GM21529 (cell line): ENCODE results near the gene CPAMD8.
"Not testable (repeated sequence)": the region's sequence is repeated elsewhere in the genome, so short reads cannot be mapped to it uniquely, and the experiment has no call there.

Experiments used
- ATAC-seq: cut with Tn5 transposase; IDR thresholded peaks from one replicate; pipeline ENCODE4 v1.9.1; 2021; ENCODE audit not compliant: unreplicated experiment

Gene CPAMD8

GRCh38 chr19:17041976-17042375 lies 15.4 kb upstream of the CPAMD8 start:
- ATAC-seq: no peak

GRCh38 chr19:17037966-17038500 lies 11.4 kb upstream of the CPAMD8 start:
- ATAC-seq: no peak

GRCh38 chr19:17037184-17037583 lies 10.6 kb upstream of the CPAMD8 start:
- ATAC-seq: no peak

GRCh38 chr19:17036640-17037039 lies 10.0 kb upstream of the CPAMD8 start:
- ATAC-seq: no peak

- ATAC-seq: no peak
Observed at GRCh38 chr19:17035842-17036424, 9.3 kb upstream of the CPAMD8 start.

- ATAC-seq: no peak
Observed at GRCh38 chr19:17031741-17032140, 5.1 kb upstream of the CPAMD8 start.

- ATAC-seq: no peak
Observed at GRCh38 chr19:17027535-17027975, 945 bp upstream of the CPAMD8 start.

GRCh38 chr19:17025991-17026658 lies 485 bp downstream of the CPAMD8 start:
- ATAC-seq: no peak

- ATAC-seq: no peak
Observed at GRCh38 chr19:17025361-17025760, 1.2 kb downstream of the CPAMD8 start.

GRCh38 chr19:17024941-17025340 lies 1.7 kb downstream of the CPAMD8 start:
- not testable (repeated sequence) for ATAC-seq

GRCh38 chr19:17023805-17024204 lies 2.8 kb downstream of the CPAMD8 start:
- ATAC-seq: no peak

- ATAC-seq: no peak
Observed at GRCh38 chr19:17022738-17023137, 3.9 kb downstream of the CPAMD8 start.

- ATAC-seq: no peak
Observed at GRCh38 chr19:17021793-17022590, 4.6 kb downstream of the CPAMD8 start.

GRCh38 chr19:17021328-17021727 lies 5.3 kb downstream of the CPAMD8 start:
- no peak for ATAC-seq

- no peak for ATAC-seq
Observed at GRCh38 chr19:17020823-17021222, 5.8 kb downstream of the CPAMD8 start.

- no peak for ATAC-seq
Observed at GRCh38 chr19:17020385-17020784, 6.2 kb downstream of the CPAMD8 start.

GRCh38 chr19:17014212-17014861 lies 12.3 kb downstream of the CPAMD8 start:
- ATAC-seq: not testable (repeated sequence)

- no peak for ATAC-seq
Observed at GRCh38 chr19:17011485-17011884, 15.1 kb downstream of the CPAMD8 start.

- no peak for ATAC-seq
Observed at GRCh38 chr19:17006579-17006978, 20.0 kb downstream of the CPAMD8 start.

GRCh38 chr19:17005000-17005399 lies 21.6 kb downstream of the CPAMD8 start:
- no peak for ATAC-seq

- no peak for ATAC-seq
Observed at GRCh38 chr19:17004386-17004785, 22.2 kb downstream of the CPAMD8 start.
